SW 1271 (cell line): ENCODE results near the gene TOP1.

Experiments used
- DNase-seq, 2 experiments: peaks; one replicate each; lab custom pipeline; 2025; lab: John Stamatoyannopoulos, UW

TOP1 gene

DNA sequence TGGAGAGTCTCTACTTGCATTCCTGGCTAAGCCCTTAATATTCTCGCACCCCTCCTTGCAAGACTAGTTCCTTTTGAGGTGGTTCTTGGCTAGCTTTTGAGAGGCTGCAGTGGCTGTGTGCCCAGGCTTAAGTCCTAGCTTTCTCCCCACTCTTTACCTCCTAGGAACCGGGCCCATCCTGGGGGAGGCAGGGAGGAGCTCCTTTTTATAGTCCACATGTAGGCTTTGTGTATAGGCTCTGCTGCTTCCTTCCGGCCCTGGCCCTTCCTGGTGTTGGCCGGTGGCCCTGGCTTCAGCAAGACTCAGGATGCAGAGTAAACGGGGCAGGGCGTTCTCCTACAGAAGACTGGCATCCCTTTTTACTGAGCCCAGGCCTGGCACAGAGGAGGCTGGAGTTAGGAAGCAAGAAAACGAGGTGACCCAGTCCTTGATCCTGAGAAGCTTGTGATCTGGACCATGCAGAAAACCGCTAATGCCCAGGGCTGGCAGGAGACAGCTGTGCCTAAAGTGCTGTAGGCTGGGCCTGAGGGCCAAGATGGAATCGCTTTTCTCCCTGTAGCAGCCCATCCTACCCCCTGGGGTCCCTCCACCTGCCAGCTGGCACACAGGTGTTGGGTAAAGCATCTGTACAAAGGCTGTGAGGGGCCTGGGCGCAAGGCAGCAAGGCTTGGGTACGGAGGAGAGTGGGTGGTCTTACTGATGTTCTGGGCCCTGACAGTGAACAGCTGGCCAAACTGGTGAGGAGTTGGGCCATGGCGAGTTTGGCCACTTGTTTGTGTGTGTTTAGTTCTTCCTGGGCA is 117.4 kb downstream of the TOP1 start:
- no peak for DNase-seq

DNA sequence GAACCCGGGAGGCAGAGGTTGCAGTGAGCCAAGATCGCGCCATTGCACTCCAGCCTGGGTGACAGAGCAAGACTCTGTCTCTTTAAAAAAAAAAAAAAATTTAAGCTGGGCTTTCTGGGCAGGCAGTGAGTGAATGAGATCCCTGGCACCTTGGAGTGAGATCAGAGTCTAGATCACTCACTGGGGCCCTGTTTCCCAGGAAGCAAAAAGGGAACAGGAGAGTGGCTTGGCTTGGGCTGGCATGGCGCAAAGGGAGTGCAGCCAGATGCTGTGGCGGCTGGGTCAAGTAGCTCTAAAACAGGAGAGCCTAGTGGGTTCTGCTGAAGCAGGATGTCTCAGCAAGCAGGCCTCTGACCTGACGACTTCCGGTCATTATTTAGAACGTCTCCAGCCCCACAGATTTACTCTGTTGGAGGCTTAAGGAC is 119.2 kb downstream of the TOP1 start:
- DNase-seq: no peak

DNA sequence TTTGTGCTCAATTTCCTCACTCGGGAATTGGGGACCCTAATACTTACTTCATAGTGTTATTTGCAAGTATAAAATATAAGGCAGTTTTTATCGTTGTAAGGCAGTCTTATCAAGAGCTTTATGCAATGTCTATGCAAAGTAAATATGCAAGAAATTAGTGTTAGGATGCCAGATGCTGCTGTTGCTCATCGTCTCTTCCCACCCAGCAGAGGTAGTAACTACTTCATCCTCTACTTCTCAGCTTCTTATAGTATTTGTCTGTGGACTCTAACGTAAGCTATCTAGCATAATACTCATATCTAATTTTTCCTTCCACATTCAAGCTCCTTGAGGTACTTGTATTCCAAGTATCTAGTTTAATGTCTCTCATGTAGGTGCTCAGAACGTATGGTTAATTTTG is 120.3 kb downstream of the TOP1 start:
- DNase-seq: no peak

DNA sequence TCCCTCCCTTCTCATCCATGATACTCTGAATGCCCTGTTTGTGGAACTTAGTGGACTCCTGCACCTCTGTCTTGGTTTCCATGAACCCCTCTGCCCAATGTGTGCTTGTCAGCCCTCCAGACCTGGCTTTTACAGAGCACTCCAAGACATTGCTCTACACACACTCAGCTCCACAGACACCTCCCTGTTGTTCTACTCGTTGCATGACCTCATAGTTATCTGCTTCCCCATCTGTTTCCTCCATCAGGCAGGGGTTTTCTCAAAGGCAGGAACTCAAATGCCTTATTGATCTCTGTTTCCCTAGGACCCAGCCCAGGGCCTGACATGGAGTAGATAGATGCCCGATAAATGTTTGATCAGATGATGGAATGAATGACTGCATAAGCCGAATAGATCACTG is 122.0 kb downstream of the TOP1 start:
- DNase-seq: no peak

DNA sequence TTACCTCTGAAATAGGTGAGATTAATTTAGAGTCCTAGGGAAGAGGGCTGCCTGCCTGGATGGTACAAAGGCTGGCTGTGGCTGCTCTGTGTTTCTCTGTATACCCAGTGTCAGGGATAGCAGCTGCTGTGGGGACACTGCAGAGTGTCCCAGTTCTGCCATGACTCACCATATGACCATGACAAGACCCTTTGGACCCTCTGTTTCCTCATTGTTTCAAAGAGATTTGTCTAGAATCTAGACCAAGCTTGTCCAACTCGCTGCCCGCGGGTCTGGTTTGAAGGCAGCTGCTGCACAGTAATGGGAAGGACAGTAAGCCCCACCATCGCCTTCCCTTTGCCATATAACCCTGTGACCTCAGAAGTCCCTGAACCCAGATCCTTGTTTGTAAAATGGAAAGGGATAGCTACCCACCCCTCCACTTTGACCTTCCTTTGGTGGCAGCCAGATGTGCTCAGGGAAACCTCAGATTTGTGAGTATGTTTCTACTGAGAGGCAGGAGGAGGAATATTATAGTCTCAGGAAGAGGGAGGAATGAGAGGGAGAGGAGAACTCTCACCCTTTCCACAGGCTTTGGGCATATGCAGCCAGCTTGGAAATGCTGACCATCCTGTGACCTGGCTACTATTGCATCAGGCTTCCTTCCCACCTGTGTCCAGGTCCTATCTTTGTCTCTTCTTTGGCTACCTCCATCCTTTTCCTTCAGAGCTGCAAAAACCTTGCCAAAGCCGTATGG is 122.7 kb downstream of the TOP1 start:
- DNase-seq: no peak

DNA sequence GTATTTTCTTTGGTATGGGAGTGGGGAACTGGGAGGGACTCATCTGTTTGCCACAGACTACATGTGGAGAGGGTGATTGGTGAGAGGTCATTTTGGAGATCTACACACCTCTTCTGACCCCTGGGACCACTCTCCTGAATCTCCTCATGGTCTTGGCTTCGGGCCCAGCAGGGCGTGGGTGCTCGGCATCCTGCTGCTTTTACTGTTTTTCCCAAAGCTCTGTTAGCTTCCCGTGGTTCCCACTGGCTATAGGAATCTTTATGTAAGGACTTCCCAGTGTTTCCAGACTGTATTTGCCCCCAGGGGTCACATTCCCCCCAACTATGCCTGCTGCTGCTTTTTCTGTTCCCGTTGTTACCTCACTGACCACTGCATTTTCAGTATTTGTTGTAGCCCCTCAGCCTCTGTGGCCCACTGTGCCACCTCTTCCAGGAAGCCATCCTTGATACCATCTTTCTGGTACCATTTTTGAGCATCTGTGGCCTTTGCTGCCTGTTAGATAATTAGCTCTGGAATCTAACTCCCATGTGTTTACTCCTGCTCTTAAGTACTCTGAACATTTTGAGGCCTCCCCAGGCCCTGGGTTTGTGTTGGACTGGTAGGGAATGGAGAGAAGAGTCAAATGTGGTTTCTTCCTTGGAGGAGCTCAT is 123.6 kb downstream of the TOP1 start:
- no peak for DNase-seq

DNA sequence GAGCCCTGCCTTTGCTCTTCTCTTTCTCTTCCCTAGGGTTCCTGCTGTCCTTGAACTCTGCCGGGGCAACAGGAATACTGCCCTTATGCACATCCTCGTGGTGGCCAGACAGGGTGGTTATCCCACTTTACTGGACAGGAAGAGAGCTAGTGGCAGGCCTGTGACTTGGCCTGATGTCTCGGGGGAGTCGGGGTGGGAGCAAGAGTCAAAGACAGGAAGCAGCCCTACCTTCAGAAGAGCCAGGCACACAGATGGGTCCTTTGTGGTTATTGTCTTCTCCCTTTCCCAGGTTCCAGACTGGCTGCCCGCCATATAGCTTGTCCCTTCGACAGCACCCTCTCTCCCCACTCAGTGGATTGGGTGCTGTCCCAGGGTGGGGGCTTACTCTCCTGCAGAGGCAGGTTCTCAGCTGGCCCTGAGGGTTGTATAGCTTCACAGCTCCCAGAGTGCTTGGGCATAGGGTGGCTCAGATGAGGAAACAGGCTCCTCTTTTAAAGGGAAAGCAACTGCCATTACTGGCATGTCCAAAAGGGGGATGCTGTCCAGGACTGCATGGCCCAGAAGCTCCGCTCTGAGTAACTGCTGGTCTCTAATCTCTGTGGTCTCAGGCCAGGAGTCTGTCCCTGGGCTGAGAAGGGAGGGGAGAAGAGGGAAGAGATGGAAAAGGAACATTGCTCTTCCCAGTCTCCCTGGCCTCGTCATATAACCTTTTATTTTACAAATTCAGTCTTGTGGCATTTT is 126.0 kb downstream of the TOP1 start:
- no peak for DNase-seq

DNA sequence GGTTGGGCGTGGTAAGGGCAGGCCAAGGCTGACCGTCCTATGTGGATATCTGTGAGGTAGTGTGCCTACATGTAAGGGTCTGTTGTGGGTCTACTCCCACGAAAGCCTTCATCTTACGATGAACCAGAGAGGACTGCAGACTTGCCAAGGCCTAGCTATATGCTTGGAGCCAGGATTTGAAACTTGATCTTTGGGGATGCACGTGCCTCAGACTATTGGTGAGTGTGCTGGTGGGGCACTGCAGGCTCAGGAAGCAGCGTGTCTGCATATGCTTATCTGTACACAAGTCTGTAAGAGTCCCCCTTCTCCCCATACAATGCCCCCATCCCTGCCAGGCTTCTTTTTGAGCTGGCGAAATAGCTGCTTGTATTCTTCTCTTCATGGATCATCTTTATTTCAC is 126.6 kb downstream of the TOP1 start:
- DNase-seq: no peak

DNA sequence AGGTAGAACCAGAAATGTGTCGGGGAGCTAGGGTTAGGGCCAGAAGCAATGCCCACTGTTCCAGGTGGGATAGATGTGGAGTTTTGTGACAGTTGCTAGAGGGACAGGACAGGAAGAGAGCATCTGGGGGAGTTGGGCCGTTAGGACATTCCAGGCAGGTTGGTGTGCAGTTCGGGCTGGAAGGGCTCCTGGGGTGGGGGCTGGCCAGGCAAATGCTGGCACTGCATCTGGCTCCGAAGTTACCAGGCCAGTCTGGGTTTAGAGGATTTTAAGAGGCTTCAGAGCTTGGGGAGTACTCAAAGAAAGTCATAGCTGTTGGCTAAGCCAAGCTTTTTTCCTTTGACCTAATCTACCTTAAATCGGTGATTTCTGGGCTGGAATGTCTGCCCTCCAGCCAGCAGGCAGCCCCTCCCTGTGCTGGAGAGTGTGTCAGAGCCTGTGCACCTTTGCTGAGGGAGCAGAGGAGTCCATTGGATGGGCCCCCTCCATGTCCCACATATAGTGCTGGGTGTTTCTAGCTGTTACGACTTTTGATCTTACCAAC is 129.5 kb downstream of the TOP1 start:
- DNase-seq: no peak

DNA sequence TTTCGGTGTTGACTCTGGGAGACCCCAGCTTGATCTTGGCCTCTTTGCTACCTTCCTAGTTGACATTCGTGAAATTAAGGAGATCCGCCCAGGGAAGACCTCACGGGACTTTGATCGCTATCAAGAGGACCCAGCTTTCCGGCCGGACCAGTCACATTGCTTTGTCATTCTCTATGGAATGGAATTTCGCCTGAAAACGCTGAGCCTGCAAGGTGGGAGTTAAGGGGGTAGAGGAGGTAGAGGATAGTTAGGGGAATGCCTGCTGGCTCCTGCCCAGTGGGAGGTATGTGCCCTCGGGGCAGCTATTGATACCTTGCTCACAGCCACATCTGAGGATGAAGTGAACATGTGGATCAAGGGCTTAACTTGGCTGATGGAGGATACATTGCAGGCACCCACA is 130.9 kb downstream of the TOP1 start:
- DNase-seq: no peak

DNA sequence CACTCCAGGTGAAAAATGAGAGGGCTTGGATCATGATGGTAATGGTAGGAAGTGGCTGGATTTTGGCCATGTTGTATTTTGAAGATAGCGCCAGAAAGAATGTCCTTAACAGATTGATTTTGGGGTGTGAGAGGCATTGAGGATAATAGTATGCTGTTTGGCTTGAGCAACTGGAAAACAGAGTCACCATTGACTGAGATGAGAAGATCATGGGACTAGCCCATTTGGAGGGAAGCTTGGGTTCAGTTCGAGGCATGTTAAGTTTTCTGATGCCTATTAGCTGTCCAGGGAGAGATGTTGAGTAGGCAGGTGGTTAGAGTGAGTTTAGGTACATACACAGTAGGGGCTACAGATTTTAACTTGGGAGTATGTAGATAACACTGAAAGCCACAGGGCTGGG is 132.1 kb downstream of the TOP1 start:
- no peak for DNase-seq

DNA sequence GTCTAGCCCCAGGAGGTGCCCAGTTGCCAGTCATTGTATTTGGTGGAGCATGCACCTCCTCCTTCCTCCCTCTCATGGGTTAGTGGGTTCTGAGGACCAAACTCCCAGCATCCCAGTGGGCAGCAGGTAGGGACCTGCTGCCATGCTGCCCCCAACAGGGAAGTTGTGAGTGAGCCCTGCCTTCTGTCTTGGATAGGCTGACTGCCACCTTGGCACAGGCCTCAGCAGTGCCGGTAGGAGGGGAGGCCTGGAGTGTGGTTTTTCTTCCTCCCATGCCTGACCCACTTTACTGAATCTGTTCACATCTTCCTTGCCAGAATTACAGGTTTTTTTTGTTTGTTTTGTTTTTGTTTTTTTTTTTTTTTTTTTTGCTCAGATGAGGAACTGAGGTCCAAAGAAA is 133.3 kb downstream of the TOP1 start:
- no peak for DNase-seq

DNA sequence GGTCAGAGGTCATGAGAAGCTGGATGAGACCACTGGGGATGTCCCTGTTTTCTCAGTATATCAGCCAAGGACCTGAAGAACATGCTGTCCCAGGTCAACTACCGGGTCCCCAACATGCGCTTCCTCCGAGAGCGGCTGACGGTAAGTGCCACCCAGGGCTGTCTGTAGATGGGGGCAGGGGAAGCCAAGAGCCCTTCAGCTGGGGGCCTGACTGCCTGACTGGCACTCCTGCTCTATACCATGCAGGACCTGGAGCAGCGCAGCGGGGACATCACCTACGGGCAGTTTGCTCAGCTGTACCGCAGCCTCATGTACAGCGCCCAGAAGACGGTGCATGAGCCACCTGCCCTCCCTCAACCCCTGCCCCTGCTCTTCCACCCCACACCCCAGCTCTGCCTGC is 133.8 kb downstream of the TOP1 start:
- DNase-seq: no peak

DNA sequence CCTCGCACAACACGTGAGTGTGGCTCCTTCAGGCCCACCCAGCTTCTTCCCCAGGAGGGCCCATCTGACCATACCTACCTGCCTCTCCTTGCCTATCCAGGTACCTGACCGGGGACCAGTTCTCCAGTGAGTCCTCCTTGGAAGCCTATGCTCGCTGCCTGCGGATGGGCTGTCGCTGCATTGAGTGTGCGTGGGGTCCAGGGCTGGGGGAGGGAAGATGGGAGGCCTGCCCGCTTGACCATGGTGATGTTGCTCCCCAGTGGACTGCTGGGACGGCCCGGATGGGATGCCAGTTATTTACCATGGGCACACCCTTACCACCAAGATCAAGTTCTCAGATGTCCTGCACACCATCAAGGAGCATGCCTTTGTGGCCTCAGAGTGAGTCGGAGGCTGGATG is 135.2 kb downstream of the TOP1 start:
- DNase-seq: no peak

DNA sequence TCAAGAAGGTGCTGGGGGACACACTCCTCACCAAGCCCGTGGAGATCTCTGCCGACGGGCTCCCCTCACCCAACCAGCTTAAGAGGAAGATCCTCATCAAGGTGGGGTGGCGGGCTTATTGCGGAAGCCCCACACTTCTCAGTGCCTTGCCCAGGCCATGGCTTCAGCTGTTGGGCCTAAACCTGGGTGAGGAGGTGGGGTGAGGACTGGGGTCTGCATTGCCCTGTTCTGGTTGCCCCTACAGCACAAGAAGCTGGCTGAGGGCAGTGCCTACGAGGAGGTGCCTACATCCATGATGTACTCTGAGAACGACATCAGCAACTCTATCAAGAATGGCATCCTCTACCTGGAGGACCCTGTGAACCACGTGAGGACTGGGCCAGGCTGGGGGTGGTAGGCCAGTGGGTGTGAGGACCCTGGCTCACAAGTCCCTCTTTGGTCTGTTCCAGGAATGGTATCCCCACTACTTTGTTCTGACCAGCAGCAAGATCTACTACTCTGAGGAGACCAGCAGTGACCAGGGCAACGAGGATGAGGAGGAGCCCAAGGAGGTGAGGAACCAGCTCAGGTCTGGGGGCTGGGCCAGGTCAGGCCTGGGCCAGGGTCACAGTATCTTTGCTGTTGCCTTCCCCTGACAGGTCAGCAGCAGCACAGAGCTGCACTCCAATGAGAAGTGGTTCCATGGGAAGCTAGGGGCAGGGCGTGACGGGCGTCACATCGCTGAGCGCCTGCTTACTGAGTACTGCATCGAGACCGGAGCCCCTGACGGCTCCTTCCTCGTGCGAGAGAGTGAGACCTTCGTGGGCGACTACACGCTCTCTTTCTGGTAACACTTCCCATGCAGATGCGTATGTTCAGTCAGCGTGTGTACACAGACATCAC is 136.6 kb downstream of the TOP1 start:
- no peak for DNase-seq

DNA sequence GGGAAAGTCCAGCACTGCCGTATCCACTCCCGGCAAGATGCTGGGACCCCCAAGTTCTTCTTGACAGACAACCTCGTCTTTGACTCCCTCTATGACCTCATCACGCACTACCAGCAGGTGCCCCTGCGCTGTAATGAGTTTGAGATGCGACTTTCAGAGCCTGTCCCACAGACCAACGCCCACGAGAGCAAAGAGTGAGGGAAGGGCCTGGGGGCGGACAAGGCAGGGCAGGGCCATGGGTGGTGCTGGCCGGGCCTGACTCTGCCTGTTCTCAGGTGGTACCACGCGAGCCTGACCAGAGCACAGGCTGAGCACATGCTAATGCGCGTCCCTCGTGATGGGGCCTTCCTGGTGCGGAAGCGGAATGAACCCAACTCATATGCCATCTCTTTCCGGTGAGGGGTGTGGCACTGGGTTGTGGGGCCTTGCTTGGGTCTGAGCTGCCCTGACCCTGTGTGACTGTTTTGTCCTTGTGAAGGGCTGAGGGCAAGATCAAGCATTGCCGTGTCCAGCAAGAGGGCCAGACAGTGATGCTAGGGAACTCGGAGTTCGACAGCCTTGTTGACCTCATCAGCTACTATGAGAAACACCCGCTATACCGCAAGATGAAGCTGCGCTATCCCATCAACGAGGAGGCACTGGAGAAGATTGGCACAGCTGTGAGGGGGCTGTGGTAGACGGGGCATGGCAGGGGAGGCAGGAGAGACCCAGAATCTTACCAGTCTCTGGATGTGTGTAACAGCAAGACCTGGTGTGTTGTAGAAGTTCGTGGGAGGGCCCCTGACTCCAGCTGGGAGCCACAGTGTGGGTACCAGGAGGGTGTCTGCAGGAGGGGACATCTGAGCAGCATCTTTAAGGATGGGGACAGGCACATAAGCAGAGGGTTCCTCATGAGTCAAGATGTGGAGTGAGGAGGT is 137.8 kb downstream of the TOP1 start:
- DNase-seq: no peak

DNA sequence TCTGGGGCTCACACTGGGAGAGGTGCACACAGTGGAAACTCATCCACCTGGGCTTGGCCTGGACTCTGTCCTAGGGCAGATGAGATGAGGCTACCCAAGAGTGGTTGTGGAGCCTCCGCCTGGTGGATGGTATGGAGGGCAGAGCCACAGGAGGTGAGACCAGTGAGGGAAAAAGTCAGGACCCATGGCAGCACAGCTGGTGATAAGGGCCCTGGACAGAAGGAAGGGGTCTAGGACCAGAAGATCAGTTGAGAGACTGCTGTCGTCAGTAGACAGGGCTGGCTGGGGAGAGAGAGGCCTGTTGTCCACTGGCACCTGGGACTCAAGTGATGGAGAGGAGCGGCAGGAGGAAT is 138.5 kb downstream of the TOP1 start:
- DNase-seq: no peak

DNA sequence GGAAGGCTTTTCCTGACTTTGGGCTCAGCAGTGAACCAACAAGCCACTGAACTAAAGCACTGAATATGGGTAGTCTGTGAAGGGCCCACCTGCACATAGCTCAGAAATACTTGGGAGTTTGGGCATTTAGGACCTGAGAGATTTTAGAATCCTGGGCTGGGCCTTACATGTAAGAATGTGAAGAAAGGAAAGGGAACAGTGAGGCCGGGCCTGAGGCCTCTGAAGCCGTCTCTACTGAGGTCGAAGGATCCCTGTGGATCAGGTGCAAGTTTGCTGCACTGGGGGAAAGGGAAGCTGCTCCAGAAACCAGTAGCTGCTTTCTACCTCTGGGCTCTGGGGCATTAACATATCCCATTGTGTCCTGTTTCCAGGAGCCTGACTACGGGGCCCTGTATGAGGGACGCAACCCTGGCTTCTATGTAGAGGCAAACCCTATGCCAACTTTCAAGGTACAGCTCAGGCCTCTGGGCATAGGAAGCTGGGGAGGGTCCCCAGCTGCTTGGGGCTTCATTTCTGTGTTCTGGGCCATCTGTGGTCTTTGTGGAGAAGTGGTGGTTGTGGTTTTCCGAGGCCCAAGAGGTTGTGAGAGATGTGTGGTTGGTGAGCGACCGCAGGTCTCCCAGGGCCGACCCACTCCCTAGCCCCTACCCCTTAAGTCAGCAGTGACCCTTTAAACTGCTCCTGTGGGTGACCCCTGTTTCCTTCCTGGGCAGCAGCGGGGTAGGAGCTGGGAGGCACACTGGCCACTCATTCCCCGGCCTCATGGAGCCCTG is 139.0 kb downstream of the TOP1 start:
- no peak for DNase-seq
